ENCODE measurements around the gene BMPR1A. TPM values are rescaled to one million over a fixed set of nuclear protein-coding genes. Genes with fewer than 3 reads are reported as not detected.

Gene BMPR1A
- polyA plus RNA-seq, 2 of the 4 experiments (the other 2 are of a cell fraction) = 25.5 to 39.0 TPM

GRCh38 chr10:86710987-86711512, 45.4 kb upstream of the BMPR1A start (continued):
- TF ChIP-seq PHF8 (IDR thresholded peaks at IDR 0.05; ENCODE audit: borderline replicate concordance, low read depth) (peak; percentile 81), FOSL2 (IDR thresholded peaks at IDR 0.05) (no peak), FOSL2 (CRISPR knock-in tag; IDR thresholded peaks at IDR 0.05) (0 out of 2 replicates have a peak, but pooled peaks have one; percentile 23), RAD21 (conservative IDR thresholded peaks at IDR 0.05 in 1 of 2, IDR thresholded peaks at IDR 0.05 in 1 of 2) (peak; percentile 55 to 86), POLR2A (IDR thresholded peaks at IDR 0.05; ENCODE audit: low read length) (peak; percentile 58)

GRCh38 chr10:86711513-86712316, 44.7 kb upstream of the BMPR1A start:
- ChIA-PET CTCF (interaction anchor here (0.6 to 3.6 kb wide), 13 partner anchors 9 to 295 kb away, joined by 3 to 10 read pairs (median 4); no protein-coding TSS in a partner anchor), POLR2A (interaction anchor here (0.6 to 2.1 kb wide), 6 partner anchors 10 to 188 kb away, joined by 3 to 25 read pairs (median 3); partner anchors contain the start of gene BMPR1A)
- H3K4me1 ChIP-seq = peaks cover 11% of the 10 kb centered on the region; the same call in 2 of the 3 replicates
- peak overlapping the region; percentile 72 for H3K4me3 ChIP-seq
- peak overlapping the region; percentile 96 to 100 for H3K27ac ChIP-seq
- TF ChIP-seq MYC (IDR thresholded peaks at IDR 0.05; ENCODE audit: borderline replicate concordance, low read length) = no peak
- no peak for TF ChIP-seq NFE2L2 (conservative IDR thresholded peaks at IDR 0.05; ENCODE audit: low read length)
- TF ChIP-seq MAZ (IDR thresholded peaks at IDR 0.05; ENCODE audit: borderline replicate concordance, low read depth, low read length) = 0 out of 2 replicates have a peak, but pooled peaks have one; percentile 7
- TF ChIP-seq EHMT2 (IDR thresholded peaks at IDR 0.05; ENCODE audit: low read depth) = no peak
- TF ChIP-seq ZC3H11A (IDR thresholded peaks at IDR 0.05) = no peak
- TF ChIP-seq JUN (IDR thresholded peaks at IDR 0.05) = peak in 1 of 2 experiments; percentile 49; a peak in 3 of 5 replicates
- peak; percentile 28 for TF ChIP-seq POLR2A (IDR thresholded peaks at IDR 0.05; ENCODE audit: low read length)
- no peak for TF ChIP-seq FOSL2 (IDR thresholded peaks at IDR 0.05)
- TF ChIP-seq FOSL2 (CRISPR knock-in tag; IDR thresholded peaks at IDR 0.05) = no peak
- TF ChIP-seq CBX2 (IDR thresholded peaks at IDR 0.05; ENCODE audit: borderline replicate concordance, low read depth) = no peak
- TF ChIP-seq PHF8 (IDR thresholded peaks at IDR 0.05; ENCODE audit: borderline replicate concordance, low read depth) = peak; percentile 30; the same call in 1 of the 2 replicates
- WGBS (ENCODE audit: missing lambda C conversion rate) = 2% methylated on average over 39 of the region's 82 CpGs
- no peaks in the 10 kb centered on the region for H3K9me3 ChIP-seq
- DNase-seq (ENCODE audit: low read depth in 1 of 2, low spot score in 1 of 2) = peak; percentile 53 to 76
- no peak for FAIRE-seq
- peak overlapping the region; percentile 80 for H3K4me2 ChIP-seq
- peak; percentile 63 to 68 for ATAC-seq

- ChIA-PET POLR2A (interaction anchor here (0.6 to 2.1 kb wide), 5 partner anchors 10 to 187 kb away, joined by 3 to 25 read pairs (median 3); partner anchors contain the start of gene BMPR1A), CTCF (interaction anchor here (0.8 to 3.6 kb wide), 12 partner anchors 9 to 295 kb away, joined by 3 to 10 read pairs (median 4); no protein-coding TSS in a partner anchor)
- ATAC-seq (no peak), DNase-seq (ENCODE audit: low read depth in 1 of 2, low spot score in 1 of 2) (no peak), FAIRE-seq (no peak)
- TF ChIP-seq CBX8 (IDR thresholded peaks at IDR 0.05) (no peak), KDM1A (IDR thresholded peaks at IDR 0.05; ENCODE audit: low read depth) (peak; percentile 83), KDM5A (IDR thresholded peaks at IDR 0.05) (no peak), CBX2 (IDR thresholded peaks at IDR 0.05; ENCODE audit: borderline replicate concordance, low read depth) (no peak), FOSL2 (IDR thresholded peaks at IDR 0.05) (no peak), FOSL2 (CRISPR knock-in tag; IDR thresholded peaks at IDR 0.05) (no peak), CTCF (IDR thresholded peaks at IDR 0.05) (peak; percentile 4; the same call in 1 of the 3 replicates), RNF2 (IDR thresholded peaks at IDR 0.05; ENCODE audit: borderline replicate concordance, low read depth) (no peak)
- H3K4me2 ChIP-seq = peak overlapping the region; percentile 80
- no peaks in the 10 kb centered on the region for H3K9me3 ChIP-seq
- H3K4me1 ChIP-seq = peaks cover 11% of the 10 kb centered on the region; the same call in 2 of the 3 replicates
- peak overlapping the region; percentile 72 for H3K4me3 ChIP-seq
- H3K27ac ChIP-seq = peak overlapping the region; percentile 96 to 100
- 73% methylated on average over 9 of the region's 9 CpGs for WGBS (ENCODE audit: missing lambda C conversion rate)
Measured at GRCh38 chr10:86712317-86712707, 44.1 kb upstream of the BMPR1A start.
